ENCODE measurements around the gene KIF21B.

Gene KIF21B

GRCh38 chr1:201068976-201069375, 45.5 kb upstream of the KIF21B start:
- no peak overlapping the region for H3K4me2 ChIP-seq (ENCODE audit: low read length)
- peaks cover 53% of the 10 kb centered on the region for H3K27me3 ChIP-seq (ENCODE audit: low read depth, low read length)
- no peaks in the 10 kb centered on the region for H3K9me3 ChIP-seq (ENCODE audit: insufficient read depth, low read length)
- no peak overlapping the region for H3K4me3 ChIP-seq (ENCODE audit: low read length)
- H3K27ac ChIP-seq (ENCODE audit: low read length) = no peak overlapping the region
- no peaks in the 10 kb centered on the region for H4K20me1 ChIP-seq (ENCODE audit: insufficient read depth, low read length)
- H3K79me2 ChIP-seq (ENCODE audit: low read length) = no peaks in the 10 kb centered on the region
- no peak overlapping the region for H2AFZ ChIP-seq (ENCODE audit: low read depth, low read length)
- TF ChIP-seq EZH2phosphoT487 (IDR thresholded peaks at IDR 0.05; ENCODE audit: low read depth) (no peak), CTCF (IDR thresholded peaks at IDR 0.05; ENCODE audit: low read depth, low read length) (no peak)
- no peaks in the 10 kb centered on the region for H3K36me3 ChIP-seq (replicated peaks; ENCODE audit: low read depth, low read length)
- H3K9ac ChIP-seq (ENCODE audit: low read length) = no peak overlapping the region
- peaks cover 11% of the 10 kb centered on the region for H3K4me1 ChIP-seq (ENCODE audit: low read length)

- TF ChIP-seq EZH2phosphoT487 (IDR thresholded peaks at IDR 0.05; ENCODE audit: low read depth) (no peak), CTCF (IDR thresholded peaks at IDR 0.05; ENCODE audit: low read depth, low read length) (no peak)
- H3K9ac ChIP-seq (ENCODE audit: low read length) = no peak overlapping the region
- H2AFZ ChIP-seq (ENCODE audit: low read depth, low read length) = no peak overlapping the region
- H3K79me2 ChIP-seq (ENCODE audit: low read length) = no peaks in the 10 kb centered on the region
- H3K4me1 ChIP-seq (ENCODE audit: low read length) = peaks cover 11% of the 10 kb centered on the region
- H3K4me3 ChIP-seq (ENCODE audit: low read length) = no peak overlapping the region
- no peak overlapping the region for H3K27ac ChIP-seq (ENCODE audit: low read length)
- H3K9me3 ChIP-seq (ENCODE audit: insufficient read depth, low read length) = no peaks in the 10 kb centered on the region
- H3K36me3 ChIP-seq (replicated peaks; ENCODE audit: low read depth, low read length) = no peaks in the 10 kb centered on the region
- H3K4me2 ChIP-seq (ENCODE audit: low read length) = no peak overlapping the region
- peaks cover 51% of the 10 kb centered on the region for H3K27me3 ChIP-seq (ENCODE audit: low read depth, low read length)
- H4K20me1 ChIP-seq (ENCODE audit: insufficient read depth, low read length) = no peaks in the 10 kb centered on the region
These were observed 43.5 kb upstream of the KIF21B start for GRCh38 chr1:201066986-201067385.

GRCh38 chr1:201065686-201066085, 42.2 kb upstream of the KIF21B start:
- Histone ChIP-seq H3K4me1 (ENCODE audit: low read length) (peaks cover 4% of the 10 kb centered on the region; the same call in 1 of the 2 replicates), H2AFZ (ENCODE audit: low read depth, low read length) (no peak overlapping the region), H3K4me3 (ENCODE audit: low read length) (no peak overlapping the region), H3K9ac (ENCODE audit: low read length) (no peak overlapping the region), H3K36me3 (replicated peaks; ENCODE audit: low read depth, low read length) (no peaks in the 10 kb centered on the region), H3K27ac (ENCODE audit: low read length) (no peak overlapping the region), H3K4me2 (ENCODE audit: low read length) (no peak overlapping the region), H3K27me3 (ENCODE audit: low read depth, low read length) (peaks cover 38% of the 10 kb centered on the region), H3K79me2 (ENCODE audit: low read length) (no peaks in the 10 kb centered on the region), H3K9me3 (ENCODE audit: insufficient read depth, low read length) (no peaks in the 10 kb centered on the region), H4K20me1 (ENCODE audit: insufficient read depth, low read length) (no peaks in the 10 kb centered on the region)
- TF ChIP-seq CTCF (IDR thresholded peaks at IDR 0.05; ENCODE audit: low read depth, low read length) = no peak
- no peak for TF ChIP-seq EZH2phosphoT487 (IDR thresholded peaks at IDR 0.05; ENCODE audit: low read depth)

GRCh38 chr1:201064806-201065205, 41.3 kb upstream of the KIF21B start:
- peaks cover 29% of the 10 kb centered on the region for H3K27me3 ChIP-seq (ENCODE audit: low read depth, low read length)
- H4K20me1 ChIP-seq (ENCODE audit: insufficient read depth, low read length) = no peaks in the 10 kb centered on the region

More at GRCh38 chr1:201064806-201065205, 41.3 kb upstream of the KIF21B start:
- TF ChIP-seq EZH2phosphoT487 (IDR thresholded peaks at IDR 0.05; ENCODE audit: low read depth) (no peak), CTCF (IDR thresholded peaks at IDR 0.05; ENCODE audit: low read depth, low read length) (no peak)
- Histone ChIP-seq H3K4me1 (ENCODE audit: low read length) (peaks cover 4% of the 10 kb centered on the region; the same call in 1 of the 2 replicates), H3K36me3 (replicated peaks; ENCODE audit: low read depth, low read length) (no peaks in the 10 kb centered on the region), H3K9ac (ENCODE audit: low read length) (no peak overlapping the region), H3K4me2 (ENCODE audit: low read length) (no peak overlapping the region), H3K79me2 (ENCODE audit: low read length) (no peaks in the 10 kb centered on the region), H3K9me3 (ENCODE audit: insufficient read depth, low read length) (no peaks in the 10 kb centered on the region), H3K27ac (ENCODE audit: low read length) (no peak overlapping the region), H3K4me3 (ENCODE audit: low read length) (no peak overlapping the region), H2AFZ (ENCODE audit: low read depth, low read length) (no peak overlapping the region)

Data from OCI-LY3 (cell line).